ENCODE measurements around the gene MUC20. TPM values are rescaled to one million over a fixed set of nuclear protein-coding genes. Genes with fewer than 3 reads are reported as not detected.
"Not testable (repeated sequence)": the region's sequence is repeated elsewhere in the genome, so short reads cannot be mapped to it uniquely, and the experiment has no call there.

Gene MUC20
- total and polyA plus RNA-seq, 2 experiments from 2014 or later: 0.29 TPM; not detected in 1

DNA sequence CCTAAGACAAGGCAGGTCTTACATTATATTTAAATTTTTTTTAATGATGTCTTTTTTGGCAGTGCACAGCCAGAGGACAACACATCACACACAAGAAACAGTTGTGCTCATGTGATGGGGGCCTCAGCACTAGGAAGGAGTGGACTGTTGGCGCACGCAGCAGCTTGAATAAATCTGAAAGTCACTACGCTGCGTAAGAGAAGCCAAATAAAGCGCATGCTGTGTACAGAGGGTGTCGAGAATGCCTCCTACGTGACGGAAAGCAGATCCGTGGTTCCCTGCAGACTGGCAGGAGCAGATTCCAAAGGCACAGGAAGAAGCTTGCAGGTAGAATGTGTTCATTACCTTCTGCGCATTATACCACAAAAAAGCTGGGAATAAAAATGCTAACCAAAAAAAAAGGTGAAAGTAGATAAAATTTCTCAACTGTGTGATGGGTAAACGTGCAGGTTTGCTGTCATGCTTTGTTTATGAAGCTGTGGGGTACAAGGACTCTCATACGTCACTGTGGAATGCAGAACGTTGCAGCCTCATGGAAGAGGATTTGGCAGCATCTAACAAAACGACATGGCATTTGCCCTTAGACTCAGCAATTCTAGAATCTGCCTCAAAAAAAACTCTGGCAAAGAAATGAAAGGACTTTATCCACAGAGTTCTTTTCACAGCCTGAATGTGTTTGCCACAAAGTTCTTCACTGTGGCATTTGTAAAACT, 32.2 kb upstream of the MUC20 start:
- H4K20me1 ChIP-seq (replicated peaks; ENCODE audit: insufficient read depth); H3K27me3 ChIP-seq (ENCODE audit: insufficient read depth); H3K9me2 ChIP-seq (ENCODE audit: insufficient read depth); H3K27ac ChIP-seq (ENCODE audit: low read depth); H3K4me2 ChIP-seq; ATAC-seq; DNase-seq (ENCODE audit: low spot score); H3K36me3 ChIP-seq (ENCODE audit: insufficient read depth); H3F3A ChIP-seq (replicated peaks; ENCODE audit: low read depth); H3K79me2 ChIP-seq (replicated peaks; ENCODE audit: insufficient read depth); H3K4me3 Mint-ChIP-seq; H3K4me1 ChIP-seq (ENCODE audit: insufficient read depth); H3K4me3 ChIP-seq; H3K27me3 Mint-ChIP-seq (ENCODE audit: insufficient read depth, low read depth, poor library complexity); H3K9me3 Mint-ChIP-seq; H3K4me1 Mint-ChIP-seq; H3K27ac Mint-ChIP-seq; H2AFZ ChIP-seq: not testable (repeated sequence)
- H3K36me3 Mint-ChIP-seq (ENCODE audit: low read depth): peaks cover 33% of the 10 kb centered on the region

GRCh38 chr3:195689184-195690070, 31.4 kb upstream of the MUC20 start:
- H2AFZ ChIP-seq; H3K4me1 Mint-ChIP-seq; H3K79me2 ChIP-seq (replicated peaks; ENCODE audit: insufficient read depth); ATAC-seq; DNase-seq (ENCODE audit: low spot score); H3K36me3 ChIP-seq (ENCODE audit: insufficient read depth); H3K4me2 ChIP-seq; H3K27me3 Mint-ChIP-seq (ENCODE audit: insufficient read depth, low read depth, poor library complexity); H3F3A ChIP-seq (replicated peaks; ENCODE audit: low read depth); H3K9me3 Mint-ChIP-seq; H3K27ac ChIP-seq (ENCODE audit: low read depth); H3K27ac Mint-ChIP-seq; H3K9me2 ChIP-seq (ENCODE audit: insufficient read depth); H4K20me1 ChIP-seq (replicated peaks; ENCODE audit: insufficient read depth); H3K4me3 Mint-ChIP-seq; H3K27me3 ChIP-seq (ENCODE audit: insufficient read depth); H3K4me3 ChIP-seq; H3K4me1 ChIP-seq (ENCODE audit: insufficient read depth): not testable (repeated sequence)
- peaks cover 25% of the 10 kb centered on the region for H3K36me3 Mint-ChIP-seq (ENCODE audit: low read depth)

- H3K4me3 Mint-ChIP-seq: no peak overlapping the region
- H3K36me3 Mint-ChIP-seq (ENCODE audit: low read depth): peaks cover 20% of the 10 kb centered on the region
- no peaks in the 10 kb centered on the region for H3K36me3 ChIP-seq (ENCODE audit: insufficient read depth)
- H3K4me3 ChIP-seq: no peak overlapping the region
- H3F3A ChIP-seq (replicated peaks; ENCODE audit: low read depth): no peaks in the 10 kb centered on the region
- H4K20me1 ChIP-seq (replicated peaks; ENCODE audit: insufficient read depth): no peaks in the 10 kb centered on the region
- no peak for ATAC-seq
- H3K79me2 ChIP-seq (replicated peaks; ENCODE audit: insufficient read depth): no peaks in the 10 kb centered on the region
- H3K27me3 ChIP-seq (ENCODE audit: insufficient read depth): no peaks in the 10 kb centered on the region
- H3K27ac ChIP-seq (ENCODE audit: low read depth): no peak overlapping the region
- no peak for DNase-seq (ENCODE audit: low spot score)
- no peak overlapping the region for H3K4me2 ChIP-seq
- peaks cover 3% of the 10 kb centered on the region; the same call in 1 of the 3 replicates for H3K9me3 Mint-ChIP-seq
- no peak overlapping the region for H2AFZ ChIP-seq
- 0 out of 3 replicates have a peak, but pooled peaks cover under 1% of the 10 kb centered on the region for H3K4me1 Mint-ChIP-seq
- H3K9me2 ChIP-seq (ENCODE audit: insufficient read depth): no peaks in the 10 kb centered on the region
- H3K4me1 ChIP-seq (ENCODE audit: insufficient read depth): no peaks in the 10 kb centered on the region
- H3K27me3 Mint-ChIP-seq (ENCODE audit: insufficient read depth, low read depth, poor library complexity): peaks cover 4% of the 10 kb centered on the region
- H3K27ac Mint-ChIP-seq: no peak overlapping the region
- TF ChIP-seq REST (IDR thresholded peaks at IDR 0.05; ENCODE audit: unreplicated experiment) (no peak), EZH2phosphoT487 (IDR thresholded peaks at IDR 0.05; ENCODE audit: unreplicated experiment) (no peak), ETS1 (IDR thresholded peaks at IDR 0.05) (no peak), EZH2 (IDR thresholded peaks at IDR 0.05; ENCODE audit: low read depth, unreplicated experiment) (no peak), STAT1 (IDR thresholded peaks at IDR 0.05; ENCODE audit: unreplicated experiment) (no peak), CREB1 (CRISPR knock-in tag; IDR thresholded peaks at IDR 0.05; ENCODE audit: low read depth) (no peak), POLR2AphosphoS5 (IDR thresholded peaks at IDR 0.05; ENCODE audit: low read depth) (no peak), ZNF114 (CRISPR knock-in tag; IDR thresholded peaks at IDR 0.05) (no peak), NANOG (IDR thresholded peaks at IDR 0.05; ENCODE audit: borderline replicate concordance) (no peak)
- TF ChIP-seq, protein P1, sequence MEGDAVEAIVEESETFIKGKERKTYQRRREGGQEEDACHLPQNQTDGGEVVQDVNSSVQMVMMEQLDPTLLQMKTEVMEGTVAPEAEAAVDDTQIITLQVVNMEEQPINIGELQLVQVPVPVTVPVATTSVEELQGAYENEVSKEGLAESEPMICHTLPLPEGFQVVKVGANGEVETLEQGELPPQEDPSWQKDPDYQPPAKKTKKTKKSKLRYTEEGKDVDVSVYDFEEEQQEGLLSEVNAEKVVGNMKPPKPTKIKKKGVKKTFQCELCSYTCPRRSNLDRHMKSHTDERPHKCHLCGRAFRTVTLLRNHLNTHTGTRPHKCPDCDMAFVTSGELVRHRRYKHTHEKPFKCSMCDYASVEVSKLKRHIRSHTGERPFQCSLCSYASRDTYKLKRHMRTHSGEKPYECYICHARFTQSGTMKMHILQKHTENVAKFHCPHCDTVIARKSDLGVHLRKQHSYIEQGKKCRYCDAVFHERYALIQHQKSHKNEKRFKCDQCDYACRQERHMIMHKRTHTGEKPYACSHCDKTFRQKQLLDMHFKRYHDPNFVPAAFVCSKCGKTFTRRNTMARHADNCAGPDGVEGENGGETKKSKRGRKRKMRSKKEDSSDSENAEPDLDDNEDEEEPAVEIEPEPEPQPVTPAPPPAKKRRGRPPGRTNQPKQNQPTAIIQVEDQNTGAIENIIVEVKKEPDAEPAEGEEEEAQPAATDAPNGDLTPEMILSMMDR (conservative IDR thresholded peaks at IDR 0.05; ENCODE audit: low read depth in 2 of 2): no peak
Measured at GRCh38 chr3:195690951-195691350, 29.8 kb upstream of the MUC20 start.
